Transverse colon (tissue), 1 donor: Measurements from ENCODE around the gene PUSL1.

Source experiments
- EP300 ChIP-seq: sonication (generic); formaldehyde crosslinking; IDR thresholded peaks from one replicate; pipeline ENCODE4 v1.6.1; 2017; ENCODE audit warnings: antibody characterized with exemption, low read depth
- POLR2A ChIP-seq: fragments of 450-650 bp; IDR thresholded peaks from one replicate; pipeline ENCODE4 v1.6.1; 2016; ENCODE audit warnings: antibody characterized with exemption, mild to moderate bottlenecking, moderate library complexity

GRCh38 chr1:1283821-1284220 is 24.6 kb upstream of the PUSL1 start:
- no peak for TF ChIP-seq POLR2A
- TF ChIP-seq EP300: no peak
